Measurements from ENCODE around the gene SNRPD3.

DNA sequence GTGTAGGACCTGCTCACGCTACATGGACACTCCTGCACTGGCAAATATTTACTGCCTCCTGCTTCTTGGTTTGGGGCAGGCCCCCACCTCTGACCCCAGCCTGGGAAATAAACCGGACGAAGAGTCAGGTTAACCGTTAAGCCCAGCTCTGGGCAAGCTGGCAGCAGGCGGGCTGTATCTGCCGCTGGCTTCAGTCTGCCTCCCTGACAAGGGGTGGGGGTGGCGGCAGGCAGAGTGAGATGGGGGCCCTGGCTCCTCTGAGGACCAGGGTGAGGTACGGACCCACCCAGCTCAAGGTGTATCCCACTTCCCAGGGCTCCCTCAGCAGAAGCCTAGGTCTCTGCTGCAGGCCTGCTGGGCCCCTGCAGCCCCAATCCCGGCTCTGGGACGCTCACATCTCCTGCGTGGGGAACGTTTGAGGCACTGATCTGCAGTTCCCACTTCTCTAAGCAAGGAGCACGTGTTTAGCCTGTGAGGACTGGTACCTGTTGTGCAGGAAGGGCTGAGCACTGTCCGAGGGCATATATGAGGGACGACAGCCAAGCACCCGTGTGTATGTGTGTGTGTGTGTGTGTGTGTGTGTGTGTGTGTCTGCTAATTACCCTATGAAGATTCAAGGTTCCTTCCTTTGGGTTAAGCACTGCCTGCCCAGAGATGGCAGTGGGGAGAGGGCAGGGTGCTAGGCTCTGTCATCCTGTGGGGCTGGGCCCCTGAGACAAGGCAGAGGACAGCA lies 38.2 kb downstream of the SNRPD3 start:
- TF ChIP-seq, protein P1, sequence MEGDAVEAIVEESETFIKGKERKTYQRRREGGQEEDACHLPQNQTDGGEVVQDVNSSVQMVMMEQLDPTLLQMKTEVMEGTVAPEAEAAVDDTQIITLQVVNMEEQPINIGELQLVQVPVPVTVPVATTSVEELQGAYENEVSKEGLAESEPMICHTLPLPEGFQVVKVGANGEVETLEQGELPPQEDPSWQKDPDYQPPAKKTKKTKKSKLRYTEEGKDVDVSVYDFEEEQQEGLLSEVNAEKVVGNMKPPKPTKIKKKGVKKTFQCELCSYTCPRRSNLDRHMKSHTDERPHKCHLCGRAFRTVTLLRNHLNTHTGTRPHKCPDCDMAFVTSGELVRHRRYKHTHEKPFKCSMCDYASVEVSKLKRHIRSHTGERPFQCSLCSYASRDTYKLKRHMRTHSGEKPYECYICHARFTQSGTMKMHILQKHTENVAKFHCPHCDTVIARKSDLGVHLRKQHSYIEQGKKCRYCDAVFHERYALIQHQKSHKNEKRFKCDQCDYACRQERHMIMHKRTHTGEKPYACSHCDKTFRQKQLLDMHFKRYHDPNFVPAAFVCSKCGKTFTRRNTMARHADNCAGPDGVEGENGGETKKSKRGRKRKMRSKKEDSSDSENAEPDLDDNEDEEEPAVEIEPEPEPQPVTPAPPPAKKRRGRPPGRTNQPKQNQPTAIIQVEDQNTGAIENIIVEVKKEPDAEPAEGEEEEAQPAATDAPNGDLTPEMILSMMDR (IDR thresholded peaks at IDR 0.05; ENCODE audit: low read depth, low read length, poor library complexity, severe bottlenecking): no peak
- no peak for TF ChIP-seq EZH2phosphoT487 (IDR thresholded peaks at IDR 0.05; ENCODE audit: borderline replicate concordance, low read length)

All from DOHH2 (cell line).